Ovary (tissue), 9 donors: ENCODE results near the gene CCL28. TPM values are rescaled to one million over a fixed set of nuclear protein-coding genes. Genes with fewer than 3 reads are reported as not detected.

ENCODE experiments used
- DNase-seq, 5 donors: peaks; one replicate each; pipeline ENCODE4 v3.0.0-alpha.2; 2019 to 2020
- H3K27ac ChIP-seq, 2 donors: fragments of 200-600 bp; one replicate each; pipeline versions ENCODE4 v1.5.1 to v1.8.0; 2019 to 2022
- H3K27me3 ChIP-seq: fragments of 200-600 bp; one replicate; pipeline ENCODE4 v1.8.0; 2022
- H3K36me3 ChIP-seq: fragments of 200-600 bp; sonication (generic); one replicate; pipeline ENCODE4 v1.5.1; 2019
- H3K4me1 ChIP-seq: one replicate; pipeline ENCODE4 v1.8.1; 2013; ENCODE audit warnings: mild to moderate bottlenecking, moderate library complexity; ENCODE audit not compliant: insufficient read depth
- H3K4me3 ChIP-seq: fragments of 200-600 bp; sonication (generic); one replicate; pipeline ENCODE4 v1.5.1; 2017
- H3K9me3 ChIP-seq, 2 donors: fragments of 200-600 bp in 1 of 2; sonication (generic) in 1 of 2; one replicate each; pipeline versions ENCODE4 v1.5.1 to v1.8.1; 2013 to 2019; ENCODE audit warnings: mild to moderate bottlenecking in 1 of 2, moderate library complexity in 1 of 2
- EP300 ChIP-seq: sonication (generic); formaldehyde crosslinking; IDR thresholded peaks from one replicate; pipeline ENCODE4 v1.6.1; 2017; ENCODE audit warnings: antibody characterized with exemption
- POLR2A ChIP-seq: fragments of 450-650 bp; IDR thresholded peaks from one replicate; pipeline ENCODE4 v1.6.1; 2017; ENCODE audit warnings: antibody characterized with exemption, mild to moderate bottlenecking, moderate library complexity
- WGBS, 3 donors: extraction: QIAGEN DNeasy Blood & Tissue Kit in 1 of 3; methylation state at CpG; one replicate each; pipeline versions ENCODE4 v1.1.5 to v1.1.7; 2013 to 2017; 5-methylcytosine and 5-hydroxymethylcytosine counted together
- intact Hi-C, 4 donors: fragments of 100-400 bp; cut with DNase I; formaldehyde crosslinking; loops; one replicate each; pipeline versions ENCODE4 v1.11.0 to v1.15.1; 2022 to 2023
- polyA plus RNA-seq, 2 donors: library from polyadenylated mRNA; stranded (reverse); fragments of 200-250 nt in 1 of 2; fragments of 350-450 nt in 1 of 2; fragmentation: Illumina TruSeq in 1 of 2; extraction: RNeasy Lipid Tissue Mini Kit (QIAGEN cat#74804) in 1 of 2; gene quantifications; one replicate each; pipeline ENCODE4 v1.2.3, GENCODE V29; 2013 to 2014
- total RNA-seq, 7 donors: library from RNA; depleted of rRNA in 2 of 7; stranded (reverse); fragments of >200 nt in 2 of 7; fragmentation: NEBNext Ultra II Directional in 3 of 7; extraction: Animal tissue kit (Norgen Biotek cat#: 25700) in 3 of 7; gene quantifications; one replicate each; pipeline versions ENCODE4 v1.1.0 to v1.2.4, GENCODE V29; 2016 to 2023
- TF ChIP-seq, protein P1 (sequence below), 3 donors: fragments of 450-650 bp in 2 of 3; fragments of 200-600 bp in 1 of 3; IDR thresholded peaks; one replicate each; pipeline versions ENCODE4 v1.5.1 to v1.8.0; 2016 to 2022; ENCODE audit warnings: antibody characterized with exemption in 3 of 3, mild to moderate bottlenecking in 1 of 3
- donor health status: DM: no; HTN: no; CAD: no; lungs with moderate emphysema.
- donor health status: DM: no; HTN: no; CAD: no.
- donor health status: Bipolar disorder and iron deficiency.
- donor health status: DM: yes; HTN: yes; CAD: no.
- donor health status: DM: no; HTN: no; CAD: no.
- donor health status: DM: yes; HTN: yes; CAD: no.

Gene CCL28
- total and polyA plus RNA-seq, 9 donors, result 0.59 to 3.2 (median 1.9) TPM; not detected in 1

DNA sequence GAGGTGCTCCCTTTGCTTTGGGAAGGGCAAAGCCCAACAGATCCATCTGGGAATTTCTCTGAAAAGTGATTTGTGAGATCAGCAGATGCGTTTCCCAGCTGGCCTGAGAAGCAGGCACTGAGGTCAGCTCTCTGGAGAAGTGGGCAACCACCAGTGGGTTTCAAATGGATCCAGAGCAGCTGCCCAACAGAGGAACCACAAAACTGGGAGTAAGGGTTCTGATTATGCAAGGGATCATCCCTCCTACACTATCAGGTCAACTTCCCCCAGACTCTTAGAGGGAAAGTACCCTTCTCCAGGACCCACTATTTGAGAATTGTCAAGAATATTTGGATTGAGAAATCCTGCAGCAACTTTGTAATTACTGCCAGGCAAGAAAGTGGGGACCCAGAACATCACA is 21.7 kb downstream of the CCL28 start:
- DNase-seq, result no peak
- Histone ChIP-seq H3K27me3 (no peaks in the 10 kb centered on the region), H3K4me3 (no peak overlapping the region), H3K4me1 (no peaks in the 10 kb centered on the region), H3K9me3 (no peaks in the 10 kb centered on the region), H3K36me3 (no peaks in the 10 kb centered on the region), H3K27ac (no peak overlapping the region)
- intact Hi-C loops, result loop anchor here in 1 of 4 donors (10.0 kb wide), 1 partner anchor 476 kb away; no protein-coding TSS in a partner anchor
- no peak for TF ChIP-seq EP300
- no peak for TF ChIP-seq POLR2A
- 50 to 62% (median 54%) methylated on average over 1 of the region's 1 CpG for WGBS, 3 donors

DNA sequence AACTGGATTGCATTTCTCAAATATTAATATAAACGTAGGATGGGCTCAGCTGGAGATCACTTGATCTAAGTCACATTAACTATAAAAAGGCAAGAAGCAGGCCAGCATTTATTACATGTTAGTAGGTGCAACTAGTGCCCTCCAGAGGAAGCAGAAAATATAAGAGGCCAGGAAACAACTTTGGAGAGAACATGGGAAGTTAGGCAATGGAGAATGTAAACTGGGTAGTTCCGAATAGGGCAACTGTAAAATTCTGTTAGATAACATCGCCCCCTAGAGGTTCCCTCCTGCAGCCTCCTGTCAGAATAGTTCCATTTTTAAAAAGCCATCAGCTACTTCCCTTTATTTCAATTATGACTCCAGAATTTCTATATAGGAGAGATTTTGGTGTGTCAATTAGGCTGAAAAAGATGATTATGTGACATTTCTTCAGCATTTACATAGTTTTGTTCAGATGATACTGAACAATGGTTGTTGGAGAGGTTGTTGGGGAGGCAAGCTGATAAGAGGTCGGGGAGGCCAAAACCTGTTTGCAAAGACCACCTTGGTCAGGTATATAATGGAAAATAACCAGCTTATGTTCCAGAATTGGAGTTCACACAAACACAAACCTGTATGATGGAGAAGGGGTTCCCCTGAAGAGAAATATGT is 22.4 kb downstream of the CCL28 start:
- Histone ChIP-seq H3K9me3 (no peaks in the 10 kb centered on the region), H3K36me3 (no peaks in the 10 kb centered on the region), H3K4me3 (no peak overlapping the region), H3K27ac (no peak overlapping the region), H3K27me3 (no peaks in the 10 kb centered on the region), H3K4me1 (no peaks in the 10 kb centered on the region)
- DNase-seq, result peak in 1 of 5 donors; percentile 51
- WGBS, 3 donors, result 21 to 27% (median 23%) methylated on average over 4 of the region's 4 CpGs
- intact Hi-C loops, result loop anchor here in 1 of 4 donors (10.0 kb wide), 1 partner anchor 475 kb away; no protein-coding TSS in a partner anchor
- TF ChIP-seq POLR2A, result no peak
- TF ChIP-seq, protein P1, sequence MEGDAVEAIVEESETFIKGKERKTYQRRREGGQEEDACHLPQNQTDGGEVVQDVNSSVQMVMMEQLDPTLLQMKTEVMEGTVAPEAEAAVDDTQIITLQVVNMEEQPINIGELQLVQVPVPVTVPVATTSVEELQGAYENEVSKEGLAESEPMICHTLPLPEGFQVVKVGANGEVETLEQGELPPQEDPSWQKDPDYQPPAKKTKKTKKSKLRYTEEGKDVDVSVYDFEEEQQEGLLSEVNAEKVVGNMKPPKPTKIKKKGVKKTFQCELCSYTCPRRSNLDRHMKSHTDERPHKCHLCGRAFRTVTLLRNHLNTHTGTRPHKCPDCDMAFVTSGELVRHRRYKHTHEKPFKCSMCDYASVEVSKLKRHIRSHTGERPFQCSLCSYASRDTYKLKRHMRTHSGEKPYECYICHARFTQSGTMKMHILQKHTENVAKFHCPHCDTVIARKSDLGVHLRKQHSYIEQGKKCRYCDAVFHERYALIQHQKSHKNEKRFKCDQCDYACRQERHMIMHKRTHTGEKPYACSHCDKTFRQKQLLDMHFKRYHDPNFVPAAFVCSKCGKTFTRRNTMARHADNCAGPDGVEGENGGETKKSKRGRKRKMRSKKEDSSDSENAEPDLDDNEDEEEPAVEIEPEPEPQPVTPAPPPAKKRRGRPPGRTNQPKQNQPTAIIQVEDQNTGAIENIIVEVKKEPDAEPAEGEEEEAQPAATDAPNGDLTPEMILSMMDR (IDR thresholded peaks at IDR 0.05), result peak in 1 of 3 donors; percentile 28

DNA sequence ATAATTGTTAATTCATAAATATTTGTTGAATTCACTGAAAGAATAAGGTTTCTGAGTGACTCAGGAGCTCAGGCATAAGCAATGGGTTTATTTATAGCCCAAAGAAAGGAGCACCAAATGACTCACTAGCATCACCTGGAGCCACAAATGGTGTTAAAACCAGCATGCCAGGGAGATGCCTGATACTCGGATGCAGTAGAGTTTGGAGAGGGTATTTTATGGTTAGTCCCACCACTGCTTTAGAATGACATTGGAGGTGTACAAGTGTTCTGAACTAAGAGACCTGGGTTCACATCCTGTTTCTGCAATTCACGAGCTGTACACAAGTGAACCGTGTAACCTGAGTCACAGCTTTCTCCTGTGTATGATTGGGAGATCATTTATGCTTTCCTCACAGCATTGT is 25.2 kb downstream of the CCL28 start:
- no peaks in the 10 kb centered on the region for H3K36me3 ChIP-seq
- DNase-seq, result no peak
- TF ChIP-seq, protein P1 (IDR thresholded peaks at IDR 0.05), result no peak
- TF ChIP-seq EP300 (no peak), POLR2A (no peak)
- H3K4me1 ChIP-seq, result no peaks in the 10 kb centered on the region
- intact Hi-C loops, result no loop called here
- H3K4me3 ChIP-seq, result no peak overlapping the region
- H3K27me3 ChIP-seq, result no peaks in the 10 kb centered on the region
- WGBS, 3 donors, result 66 to 77% (median 69%) methylated on average over 3 of the region's 3 CpGs
- H3K27ac ChIP-seq, result no peak overlapping the region
- no peaks in the 10 kb centered on the region for H3K9me3 ChIP-seq

DNA sequence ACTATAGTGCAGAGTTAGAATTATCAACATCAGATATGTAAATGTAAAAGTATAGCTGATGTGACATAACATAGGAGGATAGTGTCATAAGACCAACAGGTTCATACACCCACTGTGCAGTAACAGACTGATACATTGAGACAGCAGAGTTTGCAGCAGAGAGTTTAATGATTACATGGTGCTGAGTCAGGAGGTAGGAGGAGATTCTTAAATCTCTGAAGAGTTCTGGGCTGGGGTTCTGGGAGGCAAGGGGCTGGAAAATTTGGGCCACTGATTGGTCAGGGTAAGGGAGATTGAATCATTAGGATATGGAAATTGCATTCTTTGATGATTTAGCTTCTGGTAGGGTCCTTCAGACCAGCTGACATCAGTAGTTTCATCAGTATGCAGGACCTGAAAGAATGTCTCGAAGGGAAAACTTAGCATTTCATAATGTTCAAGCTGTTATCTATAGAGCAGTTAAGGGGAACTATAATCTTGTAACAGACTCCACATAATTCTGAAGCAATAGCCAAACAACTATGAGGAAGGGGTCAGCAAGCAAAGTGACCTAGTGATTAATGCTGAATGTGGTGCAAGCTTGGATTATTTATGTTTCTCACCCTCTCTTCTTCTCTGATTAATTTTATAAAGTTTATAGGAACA is 35.6 kb downstream of the CCL28 start:
- H3K27me3 ChIP-seq, result no peaks in the 10 kb centered on the region
- DNase-seq, result no peak
- H3K36me3 ChIP-seq, result no peaks in the 10 kb centered on the region
- H3K9me3 ChIP-seq, result no peaks in the 10 kb centered on the region
- no peak overlapping the region for H3K27ac ChIP-seq
- H3K4me1 ChIP-seq, result no peaks in the 10 kb centered on the region
- WGBS, 3 donors, result 46 to 64% (median 57%) methylated on average over 1 of the region's 1 CpG
- H3K4me3 ChIP-seq, result no peak overlapping the region
- intact Hi-C loops, result no loop called here
- TF ChIP-seq EP300 (no peak), POLR2A (no peak)

DNA sequence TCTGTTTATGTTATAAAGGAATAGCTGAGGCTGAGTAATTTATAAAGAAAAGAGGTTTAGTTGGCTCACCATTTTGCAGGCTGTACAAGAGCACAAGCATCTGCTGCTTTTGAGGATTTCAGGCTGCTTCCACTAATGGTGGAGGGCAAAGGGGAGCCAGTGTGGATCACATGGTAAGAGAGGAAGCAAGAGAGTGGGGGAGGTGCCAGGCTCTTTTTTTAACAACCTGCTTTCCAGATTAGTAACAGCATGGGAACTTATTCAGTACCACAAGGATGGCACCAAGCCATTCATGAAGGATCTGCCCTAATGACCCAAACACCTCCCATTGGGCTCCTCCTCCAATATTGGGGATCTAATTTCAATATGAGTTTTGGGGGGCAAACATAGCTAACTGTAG is 40.4 kb downstream of the CCL28 start:
- Histone ChIP-seq H3K27ac (no peak overlapping the region), H3K9me3 (no peaks in the 10 kb centered on the region), H3K27me3 (no peaks in the 10 kb centered on the region), H3K4me3 (no peak overlapping the region), H3K36me3 (no peaks in the 10 kb centered on the region), H3K4me1 (no peaks in the 10 kb centered on the region)
- DNase-seq, result no peak
- no peak for TF ChIP-seq EP300
- TF ChIP-seq POLR2A, result no peak
- TF ChIP-seq, protein P1 (IDR thresholded peaks at IDR 0.05), result no peak
- intact Hi-C loops, result no loop called here
